ENCODE measurements around the gene CHCHD3.

DNA sequence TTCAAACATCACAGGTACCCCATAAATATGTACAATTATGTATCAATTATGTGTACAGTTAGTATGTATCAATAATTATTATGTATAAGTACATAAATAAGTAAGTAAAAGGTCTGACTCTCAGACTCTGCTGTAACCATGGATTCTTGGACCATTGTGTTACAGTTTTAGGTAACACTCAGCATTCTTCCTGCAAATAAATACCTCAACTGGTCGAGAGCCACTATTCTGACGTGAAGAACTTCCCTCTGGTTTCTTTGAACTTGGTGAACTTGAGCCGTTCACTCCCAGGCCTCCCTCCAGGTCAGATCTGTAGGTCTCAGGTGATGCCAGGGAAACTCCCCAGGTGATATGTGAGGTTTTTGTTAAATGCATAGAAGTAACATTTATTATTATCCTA is 313.8 kb downstream of the CHCHD3 start:
- TF ChIP-seq POLR2A (IDR thresholded peaks at IDR 0.05) (no peak), EP300 (IDR thresholded peaks at IDR 0.05) (no peak), POLR2AphosphoS5 (IDR thresholded peaks at IDR 0.05) (no peak)
- TF ChIP-seq, protein P1, sequence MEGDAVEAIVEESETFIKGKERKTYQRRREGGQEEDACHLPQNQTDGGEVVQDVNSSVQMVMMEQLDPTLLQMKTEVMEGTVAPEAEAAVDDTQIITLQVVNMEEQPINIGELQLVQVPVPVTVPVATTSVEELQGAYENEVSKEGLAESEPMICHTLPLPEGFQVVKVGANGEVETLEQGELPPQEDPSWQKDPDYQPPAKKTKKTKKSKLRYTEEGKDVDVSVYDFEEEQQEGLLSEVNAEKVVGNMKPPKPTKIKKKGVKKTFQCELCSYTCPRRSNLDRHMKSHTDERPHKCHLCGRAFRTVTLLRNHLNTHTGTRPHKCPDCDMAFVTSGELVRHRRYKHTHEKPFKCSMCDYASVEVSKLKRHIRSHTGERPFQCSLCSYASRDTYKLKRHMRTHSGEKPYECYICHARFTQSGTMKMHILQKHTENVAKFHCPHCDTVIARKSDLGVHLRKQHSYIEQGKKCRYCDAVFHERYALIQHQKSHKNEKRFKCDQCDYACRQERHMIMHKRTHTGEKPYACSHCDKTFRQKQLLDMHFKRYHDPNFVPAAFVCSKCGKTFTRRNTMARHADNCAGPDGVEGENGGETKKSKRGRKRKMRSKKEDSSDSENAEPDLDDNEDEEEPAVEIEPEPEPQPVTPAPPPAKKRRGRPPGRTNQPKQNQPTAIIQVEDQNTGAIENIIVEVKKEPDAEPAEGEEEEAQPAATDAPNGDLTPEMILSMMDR (IDR thresholded peaks at IDR 0.05), result no peak
